ENCODE data around the gene KLK3.

DNA sequence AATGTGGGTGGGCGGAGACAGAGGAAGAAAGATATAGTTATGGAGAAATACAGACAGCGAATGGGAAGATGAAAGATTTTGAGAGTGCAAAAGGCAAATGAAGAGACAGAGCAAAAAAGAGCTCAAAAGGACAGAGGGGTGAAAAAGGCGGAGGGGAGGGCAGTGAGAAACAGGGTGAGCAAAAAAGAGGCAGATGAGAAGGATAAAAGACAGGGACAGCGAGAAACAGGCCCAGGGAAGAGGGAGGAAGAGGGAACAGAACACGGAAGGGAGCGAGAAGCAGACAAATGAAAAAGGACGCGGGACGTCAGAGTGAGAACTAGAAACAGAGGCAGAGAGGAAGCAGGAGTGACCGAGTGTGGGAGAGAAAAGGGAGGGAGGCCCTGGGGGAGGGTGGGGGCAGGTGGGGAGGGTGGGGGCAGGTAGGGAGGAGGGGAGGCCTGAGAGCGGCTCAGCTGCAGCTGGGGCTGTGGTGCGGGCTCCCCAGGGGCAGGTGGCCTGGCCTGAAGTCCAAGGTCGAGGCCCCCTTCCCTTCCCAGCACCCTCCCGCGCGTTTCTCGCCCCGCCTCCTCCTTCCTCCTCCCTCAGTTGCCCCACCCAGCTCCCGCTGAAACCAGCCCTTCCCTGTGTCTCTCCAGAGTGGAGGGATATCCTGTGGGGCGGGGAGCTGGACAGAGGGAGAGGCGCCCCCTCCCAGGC lies 34.0 kb upstream of the KLK3 start:
- TF ChIP-seq POLR2A (IDR thresholded peaks at IDR 0.05), result no peak
- TF ChIP-seq, protein P1, sequence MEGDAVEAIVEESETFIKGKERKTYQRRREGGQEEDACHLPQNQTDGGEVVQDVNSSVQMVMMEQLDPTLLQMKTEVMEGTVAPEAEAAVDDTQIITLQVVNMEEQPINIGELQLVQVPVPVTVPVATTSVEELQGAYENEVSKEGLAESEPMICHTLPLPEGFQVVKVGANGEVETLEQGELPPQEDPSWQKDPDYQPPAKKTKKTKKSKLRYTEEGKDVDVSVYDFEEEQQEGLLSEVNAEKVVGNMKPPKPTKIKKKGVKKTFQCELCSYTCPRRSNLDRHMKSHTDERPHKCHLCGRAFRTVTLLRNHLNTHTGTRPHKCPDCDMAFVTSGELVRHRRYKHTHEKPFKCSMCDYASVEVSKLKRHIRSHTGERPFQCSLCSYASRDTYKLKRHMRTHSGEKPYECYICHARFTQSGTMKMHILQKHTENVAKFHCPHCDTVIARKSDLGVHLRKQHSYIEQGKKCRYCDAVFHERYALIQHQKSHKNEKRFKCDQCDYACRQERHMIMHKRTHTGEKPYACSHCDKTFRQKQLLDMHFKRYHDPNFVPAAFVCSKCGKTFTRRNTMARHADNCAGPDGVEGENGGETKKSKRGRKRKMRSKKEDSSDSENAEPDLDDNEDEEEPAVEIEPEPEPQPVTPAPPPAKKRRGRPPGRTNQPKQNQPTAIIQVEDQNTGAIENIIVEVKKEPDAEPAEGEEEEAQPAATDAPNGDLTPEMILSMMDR (IDR thresholded peaks at IDR 0.05), result no peak
- no peak for TF ChIP-seq POLR2AphosphoS5 (IDR thresholded peaks at IDR 0.05)
- no peak for TF ChIP-seq EP300 (IDR thresholded peaks at IDR 0.05)
